Fibroblast of lung (primary cell): ENCODE results near the gene SUV39H2. TPM values are rescaled to one million over a fixed set of nuclear protein-coding genes. Genes with fewer than 3 reads are reported as not detected.

Source experiments
- DNase-seq, 2 donors: peaks; one replicate each; pipeline versions ENCODE4 v3.0.0 to v3.0.0-alpha.2; 2010; ENCODE audit warnings: low read depth in 2 of 2
- H2AFZ ChIP-seq: 2 replicates; pipeline ENCODE4 v1.5.1; 2012; ENCODE audit warnings: low read length, control low read depth, inconsistent platforms
- H3K27ac ChIP-seq: 2 replicates; pipeline ENCODE4 v1.5.1; 2011; ENCODE audit warnings: low read length, control low read depth; ENCODE audit not compliant: insufficient read depth
- H3K27me3 ChIP-seq: 2 replicates; pipeline ENCODE4 v1.5.1; 2011; ENCODE audit warnings: mild to moderate bottlenecking, low read length; ENCODE audit not compliant: control insufficient read depth, insufficient read depth
- H3K36me3 ChIP-seq: 2 replicates; pipeline ENCODE4 v1.5.1; 2011; ENCODE audit warnings: low read length; ENCODE audit not compliant: control insufficient read depth, insufficient read depth
- H3K4me1 ChIP-seq: 2 replicates; pipeline ENCODE4 v1.5.1; 2011; ENCODE audit warnings: low read length; ENCODE audit not compliant: control insufficient read depth, insufficient read depth; ENCODE audit errors: extremely low read depth
- H3K4me2 ChIP-seq: 2 replicates; pipeline ENCODE4 v1.5.1; 2011; ENCODE audit warnings: low read length, control low read depth; ENCODE audit not compliant: insufficient read depth; ENCODE audit errors: extremely low read depth
- H3K4me3 ChIP-seq, 4 experiments: fragments of 200-600 bp in 1 of 4; sonication (generic) in 1 of 4; replicated peaks in 1 of 4; 2 replicates each; pipeline ENCODE4 v1.5.1; 2011 to 2016; ENCODE audit warnings: low read length in 4 of 4, low read depth in 3 of 4, mild to moderate bottlenecking in 3 of 4, control low read depth in 2 of 4, inconsistent platforms in 1 of 4, mixed read lengths in 1 of 4; ENCODE audit not compliant: insufficient read depth in 1 of 4; ENCODE audit errors: control extremely low read depth in 1 of 4
- H3K79me2 ChIP-seq: 2 replicates; pipeline ENCODE4 v1.5.1; 2012; ENCODE audit warnings: mild to moderate bottlenecking, low read length, inconsistent platforms; ENCODE audit not compliant: control insufficient read depth, insufficient read depth
- H3K9ac ChIP-seq: 2 replicates; pipeline ENCODE4 v1.5.1; 2011; ENCODE audit warnings: mild to moderate bottlenecking, low read length, control low read depth; ENCODE audit not compliant: insufficient read depth
- H3K9me3 ChIP-seq: 2 replicates; pipeline ENCODE4 v1.5.1; 2012; ENCODE audit warnings: low read depth, low read length; ENCODE audit not compliant: control insufficient read depth, insufficient read depth
- H4K20me1 ChIP-seq: 2 replicates; pipeline ENCODE4 v1.5.1; 2011; ENCODE audit warnings: low read length; ENCODE audit not compliant: control insufficient read depth, insufficient read depth; ENCODE audit errors: extremely low read depth
- CTCF ChIP-seq, 2 donors: IDR thresholded peaks in 1 of 2; conservative IDR thresholded peaks in 1 of 2; 1 replicate in 1 of 2; 2 replicates in 1 of 2; pipeline ENCODE4 v1.5.1; 2011 to 2012; ENCODE audit warnings: low read length in 2 of 2, control low read depth in 1 of 2, inconsistent platforms in 1 of 2, low read depth in 1 of 2, mild to moderate bottlenecking in 1 of 2
- EZH2 ChIP-seq: IDR thresholded peaks from 2 replicates; pipeline ENCODE4 v1.5.1; 2012; ENCODE audit warnings: low read length, control low read depth, mild to moderate bottlenecking; ENCODE audit errors: missing control alignments
- polyA plus RNA-seq, 2 donors: library from polyadenylated mRNA; depleted of rRNA in 1 of 2; stranded (reverse) in 1 of 2; unstranded in 1 of 2; fragments of >200 nt; gene quantifications; 2 replicates each; pipeline ENCODE4 v1.2.1, GENCODE V29; 2011 to 2012; ENCODE audit warnings: missing spikeins in 1 of 2
- total RNA-seq: library from RNA; depleted of rRNA; stranded (reverse); fragments of >200 nt; gene quantifications from 2 replicates; pipeline ENCODE4 v1.2.1, GENCODE V29; 2014

SUV39H2 gene
- total and polyA plus RNA-seq, 2 donors (not counting 1 experiment from before 2014, with no cell fraction given), result 8.1 to 9.9 TPM

GRCh38 chr10:14879124-14879927, 660 bp downstream of the SUV39H2 start:
- no peaks in the 10 kb centered on the region for H4K20me1 ChIP-seq

GRCh38 chr10:14879928-14880193, 1.2 kb downstream of the SUV39H2 start:
- peaks cover 7% of the 10 kb centered on the region for H3K4me1 ChIP-seq
- no peak for TF ChIP-seq EZH2
- no peaks in the 10 kb centered on the region for H3K9me3 ChIP-seq
- no peak overlapping the region for H2AFZ ChIP-seq
- peak overlapping the region; percentile 82 to 91 (median 84) for H3K4me3 ChIP-seq
- H3K4me2 ChIP-seq, result peak overlapping the region; percentile 57
- H3K79me2 ChIP-seq, result peaks cover 65% of the 10 kb centered on the region
- no peak overlapping the region for H3K9ac ChIP-seq
- H4K20me1 ChIP-seq, result no peaks in the 10 kb centered on the region
- no peaks in the 10 kb centered on the region for H3K27me3 ChIP-seq
- no peaks in the 10 kb centered on the region for H3K36me3 ChIP-seq
- no peak overlapping the region for H3K27ac ChIP-seq
- no peak for DNase-seq

More at GRCh38 chr10:14879124-14879927, 660 bp downstream of the SUV39H2 start:
- Histone ChIP-seq H3K79me2 (peaks cover 60% of the 10 kb centered on the region), H3K27ac (peak overlapping the region; percentile 69), H3K27me3 (no peaks in the 10 kb centered on the region), H2AFZ (peak overlapping the region; percentile 63), H3K9me3 (no peaks in the 10 kb centered on the region), H3K4me1 (peaks cover 7% of the 10 kb centered on the region), H3K4me3 (peak overlapping the region; percentile 82 to 91 (median 84)), H3K4me2 (peak overlapping the region; percentile 57), H3K9ac (peak overlapping the region; percentile 76), H3K36me3 (no peaks in the 10 kb centered on the region)
- peak; percentile 5 to 13 for DNase-seq
- TF ChIP-seq CTCF (conservative IDR thresholded peaks at IDR 0.05 in 1 of 2, IDR thresholded peaks at IDR 0.05 in 1 of 2; ENCODE audit: low read depth in 1 of 2, low read length in 2 of 2) (no peak), EZH2 (no peak)

- no peaks in the 10 kb centered on the region for H3K27me3 ChIP-seq
- no peak overlapping the region for H2AFZ ChIP-seq
- H3K4me2 ChIP-seq, result peak overlapping the region; percentile 57
- H3K9me3 ChIP-seq, result no peaks in the 10 kb centered on the region
- no peak overlapping the region for H3K27ac ChIP-seq
- peak in 1 of 2 donors; percentile 7 for DNase-seq
- H3K4me3 ChIP-seq, result peak overlapping the region; percentile 82 to 91 (median 84)
- TF ChIP-seq CTCF (conservative IDR thresholded peaks at IDR 0.05 in 1 of 2, IDR thresholded peaks at IDR 0.05 in 1 of 2; ENCODE audit: low read depth in 1 of 2, low read length in 2 of 2) (no peak), EZH2 (no peak)
- peaks cover 7% of the 10 kb centered on the region for H3K4me1 ChIP-seq
- no peaks in the 10 kb centered on the region for H4K20me1 ChIP-seq
- peaks cover 68% of the 10 kb centered on the region for H3K79me2 ChIP-seq
- no peak overlapping the region for H3K9ac ChIP-seq
- no peaks in the 10 kb centered on the region for H3K36me3 ChIP-seq
Observed at GRCh38 chr10:14880229-14880628, 1.6 kb downstream of the SUV39H2 start.
